CD4-positive, alpha-beta T cell treated with Interferon gamma for 1 hour (primary cell): ENCODE measurements around the gene BIRC2.

Experiments
- DNase-seq: peaks from one replicate; pipeline ENCODE4 v3.0.0-alpha.2; 2020

Gene BIRC2

GRCh38 chr11:102402548-102402947 is 55.5 kb downstream of the BIRC2 start:
- DNase-seq: no peak

DNA sequence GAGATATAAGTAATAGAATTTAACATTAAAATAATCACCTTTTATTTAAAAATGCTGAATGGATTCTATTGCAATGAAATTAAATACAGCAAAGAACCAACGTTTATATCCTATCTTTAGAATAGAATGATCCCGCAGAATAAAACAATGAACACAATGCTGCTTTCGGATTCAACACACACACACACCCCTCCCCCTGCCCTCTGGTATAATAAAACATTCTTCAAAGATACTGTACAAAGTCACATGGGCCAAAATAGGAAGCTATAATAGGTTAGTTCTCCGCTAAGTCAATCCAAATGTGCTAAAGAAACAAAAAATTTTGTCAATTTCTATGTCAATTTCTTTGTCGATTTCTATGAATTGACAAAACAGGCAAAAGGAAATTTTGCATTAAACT is 58.5 kb downstream of the BIRC2 start:
- DNase-seq: no peak

- DNase-seq: no peak
Observed at GRCh38 chr11:102406099-102406498, 59.1 kb downstream of the BIRC2 start.

DNA sequence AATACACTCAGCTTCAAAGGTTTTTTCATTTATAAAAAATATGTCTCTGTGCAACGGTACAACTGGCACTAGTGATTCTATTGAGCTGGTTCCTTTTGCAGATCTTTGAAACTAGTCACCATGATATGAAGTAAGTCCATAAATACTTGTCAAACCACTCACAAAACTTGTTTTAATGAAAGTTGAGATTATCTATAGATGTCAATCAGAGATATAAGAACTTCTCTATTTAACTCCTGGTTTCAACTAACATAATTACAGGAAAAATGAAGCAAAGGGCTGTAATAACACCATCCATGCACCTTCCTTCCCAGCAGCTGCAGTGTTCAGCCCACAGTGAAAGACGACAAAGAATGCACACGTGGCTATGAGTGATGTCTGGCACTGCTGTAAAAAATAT is 60.9 kb downstream of the BIRC2 start:
- DNase-seq: no peak

GRCh38 chr11:102408339-102408738 is 61.3 kb downstream of the BIRC2 start:
- no peak for DNase-seq

DNA sequence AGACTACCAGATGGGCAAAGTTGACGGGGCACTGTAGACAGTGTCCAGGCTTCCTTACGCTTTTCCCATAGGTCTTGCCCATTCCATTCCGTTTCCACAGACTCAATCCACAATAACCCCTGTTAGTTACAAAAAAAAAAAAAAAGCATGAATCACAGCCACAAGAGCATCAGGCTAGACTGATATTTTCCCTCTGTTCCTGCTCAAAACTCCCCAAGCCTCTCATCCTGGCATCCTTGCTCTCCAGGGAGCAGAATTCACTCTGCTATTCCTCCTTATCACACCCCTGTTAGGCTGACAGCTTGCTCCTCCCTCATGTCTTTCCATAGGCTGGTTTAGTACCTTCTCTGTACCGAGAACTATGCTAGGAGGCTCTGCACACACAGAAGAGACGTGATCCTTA is 63.4 kb downstream of the BIRC2 start:
- no peak for DNase-seq

DNA sequence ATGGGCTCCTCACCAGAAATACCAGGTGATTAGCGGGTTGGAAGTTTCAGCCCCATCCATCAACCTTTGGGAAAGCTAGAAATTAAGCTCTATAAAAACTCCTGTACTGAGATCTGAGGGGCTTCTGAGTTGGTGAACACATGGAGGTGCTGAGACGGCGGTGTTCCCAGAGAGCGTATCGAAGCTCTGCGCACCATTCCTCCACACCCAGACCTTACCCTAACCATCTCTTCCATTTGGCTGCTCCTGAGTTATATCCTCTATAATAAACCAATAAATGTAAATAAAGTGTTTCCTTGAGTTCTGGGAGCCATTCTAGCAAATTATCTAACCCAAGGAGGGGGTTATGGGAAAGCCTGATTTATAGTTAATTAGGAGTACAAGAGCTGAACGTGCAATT is 64.1 kb downstream of the BIRC2 start:
- DNase-seq: no peak

GRCh38 chr11:102413497-102413896 is 66.5 kb downstream of the BIRC2 start:
- DNase-seq: no peak

GRCh38 chr11:102414559-102414958 is 67.5 kb downstream of the BIRC2 start:
- DNase-seq: no peak

DNA sequence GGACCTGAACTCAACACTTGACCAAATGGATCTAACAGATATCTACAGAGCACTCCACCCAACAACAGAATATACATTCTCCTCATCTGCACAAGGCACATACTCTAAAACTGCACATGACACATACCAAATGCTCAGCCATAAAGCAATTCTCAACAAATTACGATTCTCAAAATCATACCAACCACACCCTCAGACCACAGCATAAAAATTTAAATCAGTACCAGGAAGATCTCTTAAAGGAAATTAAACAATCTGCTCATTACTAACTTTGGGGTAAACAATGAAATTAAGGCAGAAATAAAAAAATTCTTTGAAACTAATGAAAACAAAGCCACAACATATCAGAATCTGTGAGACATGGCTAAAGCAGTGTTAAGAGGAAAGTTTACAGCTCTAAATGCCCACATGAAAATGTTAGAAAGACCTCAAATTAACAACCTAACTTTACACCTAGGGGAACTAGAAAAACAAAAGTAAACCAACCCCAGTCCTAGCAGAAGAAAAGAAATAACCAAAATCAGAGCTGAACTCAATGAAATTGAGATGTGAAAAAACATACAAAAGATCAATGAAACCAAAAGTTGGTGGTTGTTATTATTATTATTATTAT is 68.4 kb downstream of the BIRC2 start:
- no peak for DNase-seq

GRCh38 chr11:102416976-102417375 is 70.0 kb downstream of the BIRC2 start:
- DNase-seq: no peak

- DNase-seq: no peak
Observed at GRCh38 chr11:102419181-102419580, 72.2 kb downstream of the BIRC2 start.

GRCh38 chr11:102420547-102420946 is 73.5 kb downstream of the BIRC2 start:
- DNase-seq: no peak

DNA sequence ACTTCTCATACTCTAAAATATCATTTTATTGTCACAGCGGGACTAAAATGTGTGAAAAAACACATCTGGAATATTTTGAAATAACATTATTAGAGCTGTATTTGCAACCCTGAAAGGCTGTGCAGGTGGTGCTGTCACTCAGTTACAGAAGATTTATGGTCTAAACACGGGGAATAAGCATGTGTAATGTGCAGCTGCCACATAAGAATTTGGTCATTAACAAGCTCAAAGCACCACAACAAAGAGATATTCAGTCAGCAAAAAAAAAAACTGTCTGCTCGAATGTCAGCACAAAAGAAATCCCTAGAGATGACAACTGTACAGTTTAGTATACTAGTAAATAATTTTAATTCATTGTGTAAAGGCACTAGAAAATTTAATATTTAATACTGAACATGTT is 74.2 kb downstream of the BIRC2 start:
- no peak for DNase-seq

GRCh38 chr11:102422817-102423712 is 76.1 kb downstream of the BIRC2 start:
- no peak for DNase-seq

- no peak for DNase-seq
Observed at GRCh38 chr11:102423936-102424335, 76.9 kb downstream of the BIRC2 start.

DNA sequence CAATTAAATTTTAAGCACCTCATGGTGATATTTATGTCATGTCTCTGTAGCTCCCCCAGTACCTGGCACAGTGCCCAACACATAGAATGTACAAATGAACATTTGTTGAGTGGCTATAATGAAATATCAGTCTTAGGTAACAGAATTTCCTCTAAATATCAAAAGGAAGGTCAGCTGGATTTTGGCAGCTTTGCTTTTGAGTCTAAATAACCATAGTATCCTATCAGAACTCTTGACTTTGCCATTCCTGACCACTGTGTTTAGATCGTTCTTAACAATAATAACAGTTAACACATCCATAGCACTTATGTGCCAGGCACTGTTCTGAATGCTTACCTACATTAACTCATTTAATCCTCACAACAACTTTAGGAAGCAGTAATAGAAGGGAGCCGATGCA is 79.0 kb downstream of the BIRC2 start:
- no peak for DNase-seq

- DNase-seq: no peak
Observed at GRCh38 chr11:102426570-102426969, 79.6 kb downstream of the BIRC2 start.

DNA sequence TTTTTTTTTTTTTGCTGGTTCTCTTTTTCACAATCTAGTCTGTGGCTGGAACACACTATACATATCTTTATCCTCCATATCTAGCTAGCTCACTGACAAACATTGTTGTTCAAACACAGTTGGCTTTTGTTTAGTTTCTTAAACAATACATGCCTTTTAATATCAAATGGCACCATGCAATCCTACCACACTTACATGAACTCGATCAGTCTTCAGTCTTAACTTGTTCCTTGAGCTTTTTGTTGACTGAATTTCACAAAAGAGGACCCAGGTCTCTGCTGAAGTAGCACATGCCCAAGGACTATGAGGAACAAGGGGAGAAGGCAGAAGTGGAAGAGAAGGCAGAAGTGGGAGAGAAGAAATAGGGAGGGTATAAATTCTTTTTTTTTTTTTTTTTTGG is 80.1 kb downstream of the BIRC2 start:
- DNase-seq: no peak
